Immature natural killer cell (primary cell): ENCODE data around the gene PIP4K2A. TPM values are rescaled to one million over a fixed set of nuclear protein-coding genes. Genes with fewer than 3 reads are reported as not detected.
"Not testable (repeated sequence)": the region's sequence is repeated elsewhere in the genome, so short reads cannot be mapped to it uniquely, and the experiment has no call there.

ENCODE experiments used
- DNase-seq, 3 donors: peaks; one replicate each; pipeline ENCODE4 v3.0.0; 2022; ENCODE audit warnings: mixed read lengths in 1 of 3
- H3K27ac Mint-ChIP-seq, 6 donors: one replicate each; pipeline ENCODE4 v1.8.0; 2020; ENCODE audit warnings: mixed read lengths in 6 of 6, mild to moderate bottlenecking in 5 of 6, inconsistent platforms in 4 of 6, moderate library complexity in 3 of 6
- H3K27me3 Mint-ChIP-seq, 3 donors: one replicate each; pipeline ENCODE4 v1.8.0; 2020 to 2021; ENCODE audit warnings: low read depth in 3 of 3, mild to moderate bottlenecking in 3 of 3, mixed read lengths in 3 of 3, moderate library complexity in 3 of 3, inconsistent platforms in 1 of 3
- H3K36me3 Mint-ChIP-seq, 3 donors: one replicate each; pipeline ENCODE4 v1.8.0; 2020; ENCODE audit warnings: mixed read lengths in 3 of 3, inconsistent platforms in 2 of 3, mild to moderate bottlenecking in 2 of 3
- H3K4me1 Mint-ChIP-seq, 2 donors: one replicate each; pipeline ENCODE4 v1.8.0; 2020; ENCODE audit warnings: inconsistent platforms in 2 of 2, mild to moderate bottlenecking in 2 of 2, mixed read lengths in 2 of 2, moderate library complexity in 1 of 2
- H3K4me3 Mint-ChIP-seq, 5 donors: one replicate each; pipeline ENCODE4 v1.8.0; 2020; ENCODE audit warnings: mild to moderate bottlenecking in 5 of 5, mixed read lengths in 5 of 5, inconsistent platforms in 3 of 5, moderate library complexity in 3 of 5
- H3K9me3 Mint-ChIP-seq, 6 donors: one replicate each; pipeline ENCODE4 v1.8.0; 2020; ENCODE audit warnings: mild to moderate bottlenecking in 6 of 6, mixed read lengths in 6 of 6, inconsistent platforms in 4 of 6, moderate library complexity in 3 of 6
- polyA plus RNA-seq, 3 donors: library from polyadenylated mRNA; unstranded; fragments of 300-500 nt; fragmentation: Illumina TruSeq; gene quantifications; one replicate each; pipeline ENCODE4 v1.2.3, GENCODE V29; 2021

The PIP4K2A gene
- polyA plus RNA-seq, 3 donors from 2014 or later: 62.9 to 138 (median 80.3) TPM

DNA sequence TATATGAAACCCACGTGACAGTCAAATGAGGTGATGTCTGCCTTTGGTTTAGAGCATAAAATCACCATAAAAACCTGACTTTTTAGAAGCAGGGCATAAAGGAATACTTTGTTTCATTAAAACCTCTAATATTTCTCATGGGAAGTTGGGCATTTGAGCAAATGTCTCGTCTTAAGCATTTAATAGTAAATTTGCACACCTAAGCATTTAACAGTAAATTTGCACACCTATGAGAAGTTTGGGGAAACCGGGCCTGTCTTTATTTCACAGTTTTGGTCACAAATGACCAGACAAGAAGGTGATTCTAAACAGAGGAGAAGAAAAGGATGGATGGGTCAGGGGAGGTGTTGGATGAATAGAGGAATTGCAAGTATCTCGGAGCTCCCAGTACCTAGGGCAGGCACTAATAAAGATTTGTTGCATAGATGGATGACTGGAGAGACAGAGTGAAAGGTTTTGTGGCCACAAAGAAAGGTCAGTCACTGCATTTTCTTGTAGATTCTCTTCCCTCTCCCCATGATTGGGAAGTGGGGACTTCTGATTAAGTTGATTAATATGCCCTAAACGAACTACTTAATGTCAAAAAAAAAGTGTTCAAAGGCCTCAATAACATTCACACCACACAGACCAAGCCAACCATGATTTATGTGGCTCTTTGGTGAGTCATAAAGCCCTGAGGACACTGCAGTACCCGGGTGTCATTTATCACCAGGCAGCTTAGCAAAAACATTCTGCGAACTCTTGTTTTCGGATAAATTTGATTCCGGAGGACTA lies 210.9 kb downstream of the PIP4K2A start:
- H3K27me3 Mint-ChIP-seq: peaks cover 3 to 11% (median 5%) of the 10 kb centered on the region in 3 donors
- H3K4me1 Mint-ChIP-seq: peaks cover 70 to 83% of the 10 kb centered on the region in 2 donors
- peak overlapping the region in 4 of 6 donors; percentile 0 to 73 (median 56) for H3K27ac Mint-ChIP-seq
- peaks cover 0 to under 1% (median 0%) of the 10 kb centered on the region in 6 donors for H3K9me3 Mint-ChIP-seq
- peak; percentile 55 to 66 (median 56) for DNase-seq
- H3K4me3 Mint-ChIP-seq: peak overlapping the region in 3 of 5 donors; percentile 1 to 53 (median 48)
- H3K36me3 Mint-ChIP-seq: no peaks in the 10 kb centered on the region

GRCh38 chr10:22501863-22502262 lies 212.5 kb downstream of the PIP4K2A start:
- Mint-ChIP-seq H3K36me3 (no peaks in the 10 kb centered on the region), H3K4me1 (peaks cover 59 to 73% of the 10 kb centered on the region in 2 donors), H3K27ac (peak overlapping the region in 2 of 6 donors; percentile 26 to 40), H3K9me3 (no peaks in the 10 kb centered on the region), H3K27me3 (peaks cover 4 to 11% (median 4%) of the 10 kb centered on the region in 3 donors), H3K4me3 (peak overlapping the region in 1 of 5 donors; percentile 29)
- DNase-seq: no peak

- H3K9me3 Mint-ChIP-seq: no peaks in the 10 kb centered on the region
- peaks cover 4 to 11% (median 4%) of the 10 kb centered on the region in 3 donors for H3K27me3 Mint-ChIP-seq
- H3K4me3 Mint-ChIP-seq: peak overlapping the region in 4 of 5 donors; percentile 2 to 41 (median 22)
- peaks cover 56 to 68% of the 10 kb centered on the region in 2 donors for H3K4me1 Mint-ChIP-seq
- peak overlapping the region in 2 of 6 donors; percentile 26 to 69 for H3K27ac Mint-ChIP-seq
- peak; percentile 26 to 42 (median 34) for DNase-seq
- no peaks in the 10 kb centered on the region for H3K36me3 Mint-ChIP-seq
These were observed 213.0 kb downstream of the PIP4K2A start for GRCh38 chr10:22501413-22501812.

DNA sequence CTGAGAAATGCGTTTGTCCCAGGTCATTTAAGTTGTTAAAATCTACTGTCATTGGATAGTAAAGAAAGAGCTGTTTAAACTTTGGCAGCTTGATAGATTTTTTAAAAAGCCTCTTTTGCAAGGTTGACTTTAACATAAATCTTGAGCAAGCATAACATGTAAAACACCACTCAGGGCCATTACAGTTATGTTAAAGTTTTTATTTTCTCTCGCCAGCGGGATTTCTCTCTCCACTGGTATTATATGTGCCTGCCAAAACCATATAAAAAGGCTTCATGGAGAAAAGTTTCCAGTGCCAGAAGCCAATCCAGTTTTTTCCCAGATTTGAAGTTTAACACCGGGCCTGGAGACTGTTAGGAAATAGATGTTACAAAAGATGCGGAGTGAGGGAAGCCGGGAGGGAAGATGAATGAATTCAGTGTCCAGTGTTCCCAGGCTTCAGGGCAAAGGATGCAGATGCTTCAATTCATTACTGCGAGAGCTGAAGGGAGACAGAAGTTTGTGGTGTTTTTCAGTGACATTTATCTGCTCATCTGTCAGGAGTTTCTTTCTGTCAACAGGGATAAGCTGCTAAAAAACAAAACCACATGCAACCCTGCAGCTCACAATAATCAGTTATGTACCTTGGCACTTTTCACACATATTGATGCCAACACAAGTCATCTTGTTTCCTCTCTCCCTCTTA lies 213.6 kb downstream of the PIP4K2A start:
- peaks cover 4 to 7% (median 4%) of the 10 kb centered on the region in 3 donors for H3K27me3 Mint-ChIP-seq
- H3K27ac Mint-ChIP-seq: peak overlapping the region in 4 of 6 donors; percentile 26 to 71 (median 55)

DNA sequence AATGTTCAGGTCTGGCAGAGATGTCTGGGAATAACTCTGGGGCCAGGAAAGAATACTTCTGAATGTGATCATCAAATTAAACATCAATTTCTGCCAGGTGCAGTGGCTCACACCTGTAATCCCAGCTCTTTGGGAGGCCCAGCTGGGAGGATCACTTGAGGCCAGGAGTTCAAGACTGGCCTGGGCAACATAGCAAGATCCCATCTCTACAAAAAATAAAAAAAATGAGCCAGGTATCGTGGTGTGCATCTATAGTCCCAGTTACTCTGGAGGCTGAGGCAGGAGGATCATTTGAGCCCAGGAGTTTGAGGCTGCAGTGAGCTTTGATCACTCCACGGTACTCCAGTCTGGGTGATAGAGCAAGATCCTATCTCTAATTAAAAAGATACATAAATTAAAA lies 214.4 kb downstream of the PIP4K2A start:
- H3K4me3 Mint-ChIP-seq, H3K36me3 Mint-ChIP-seq, H3K9me3 Mint-ChIP-seq, DNase-seq, H3K27me3 Mint-ChIP-seq: not testable (repeated sequence)
- H3K27ac Mint-ChIP-seq: peak overlapping the region in 1 of 6 donors; percentile 26
- peaks cover 41 to 54% of the 10 kb centered on the region in 2 donors for H3K4me1 Mint-ChIP-seq

More for the DNA sequence above, 213.6 kb downstream of the PIP4K2A start:
- peak in 1 of 3 donors; percentile 11 for DNase-seq
- peaks cover 49 to 62% of the 10 kb centered on the region in 2 donors for H3K4me1 Mint-ChIP-seq
- no peaks in the 10 kb centered on the region for H3K9me3 Mint-ChIP-seq
- H3K36me3 Mint-ChIP-seq: no peaks in the 10 kb centered on the region
- H3K4me3 Mint-ChIP-seq: peak overlapping the region in 4 of 5 donors; percentile 2 to 47 (median 41)

DNA sequence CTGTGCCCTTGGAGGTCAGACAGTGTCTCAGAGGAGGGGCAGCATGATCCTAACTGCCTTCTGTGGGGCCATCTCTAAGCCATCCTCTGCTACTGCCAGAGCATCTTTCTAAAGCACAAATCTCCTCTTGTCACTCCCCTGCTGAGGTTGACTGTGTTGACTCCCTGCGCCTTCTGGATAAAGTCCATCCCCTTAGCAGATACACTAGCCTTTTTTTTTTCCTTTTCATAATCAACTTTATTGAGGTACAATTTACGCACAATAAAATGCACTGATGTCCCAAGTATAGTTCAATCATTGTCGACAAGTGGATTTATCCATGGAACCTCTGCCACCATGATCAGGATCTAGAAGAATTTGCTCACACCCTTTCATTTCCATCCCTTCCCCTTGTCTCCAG lies 219.0 kb downstream of the PIP4K2A start:
- Mint-ChIP-seq H3K36me3 (no peaks in the 10 kb centered on the region), H3K4me3 (no peak overlapping the region), H3K27ac (no peak overlapping the region), H3K27me3 (peaks cover 4 to 8% (median 6%) of the 10 kb centered on the region in 3 donors), H3K9me3 (no peaks in the 10 kb centered on the region), H3K4me1 (peaks cover 26 to 36% of the 10 kb centered on the region in 2 donors)
- DNase-seq: no peak

DNA sequence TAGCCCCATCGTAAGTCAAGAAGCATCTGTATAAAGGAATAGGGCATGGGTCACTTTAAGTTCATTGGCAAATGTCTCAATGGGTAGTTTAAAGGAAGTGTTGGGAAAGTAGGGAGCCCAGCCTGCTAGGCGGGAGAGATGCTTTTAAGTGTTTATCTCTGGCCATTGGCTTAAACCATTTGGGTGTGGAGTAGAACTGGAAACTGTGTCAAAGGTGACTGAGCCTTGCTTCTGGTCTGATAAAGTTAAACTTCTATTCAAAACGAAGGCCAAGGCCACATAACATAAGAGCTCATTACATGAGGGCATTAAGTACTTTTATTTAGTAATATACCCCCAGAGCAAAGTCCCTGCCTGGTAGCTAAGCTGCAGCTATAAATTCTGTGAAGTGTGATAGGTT lies 220.4 kb downstream of the PIP4K2A start:
- DNase-seq: no peak
- Mint-ChIP-seq H3K36me3 (no peaks in the 10 kb centered on the region), H3K27ac (no peak overlapping the region)

GRCh38 chr10:22491931-22492615 lies 222.3 kb downstream of the PIP4K2A start:
- peak; percentile 62 to 69 (median 64) for DNase-seq
- Mint-ChIP-seq H3K27ac (peak overlapping the region in 2 of 6 donors; percentile 7 to 68), H3K4me3 (peak overlapping the region; percentile 9 to 86 (median 23))

More for the DNA sequence above, 220.4 kb downstream of the PIP4K2A start:
- H3K4me1 Mint-ChIP-seq: peaks cover 22 to 29% of the 10 kb centered on the region in 2 donors
- no peak overlapping the region for H3K4me3 Mint-ChIP-seq
- no peaks in the 10 kb centered on the region for H3K9me3 Mint-ChIP-seq
- peaks cover 4 to 6% (median 4%) of the 10 kb centered on the region in 3 donors for H3K27me3 Mint-ChIP-seq

GRCh38 chr10:22491480-22491879 lies 222.9 kb downstream of the PIP4K2A start:
- H3K4me3 Mint-ChIP-seq: peak overlapping the region; percentile 23 to 86 (median 67)
- H3K27ac Mint-ChIP-seq: peak overlapping the region in 3 of 6 donors; percentile 8 to 68 (median 57)
- no peaks in the 10 kb centered on the region for H3K36me3 Mint-ChIP-seq
- peaks cover 6 to 8% (median 6%) of the 10 kb centered on the region in 3 donors for H3K27me3 Mint-ChIP-seq
- H3K9me3 Mint-ChIP-seq: no peaks in the 10 kb centered on the region
- peaks cover 25 to 35% of the 10 kb centered on the region in 2 donors for H3K4me1 Mint-ChIP-seq
- no peak for DNase-seq

More at GRCh38 chr10:22491931-22492615, 222.3 kb downstream of the PIP4K2A start:
- H3K4me1 Mint-ChIP-seq: peaks cover 26 to 35% of the 10 kb centered on the region in 2 donors
- no peaks in the 10 kb centered on the region for H3K9me3 Mint-ChIP-seq
- peaks cover 4 to 6% (median 6%) of the 10 kb centered on the region in 3 donors for H3K27me3 Mint-ChIP-seq
- no peaks in the 10 kb centered on the region for H3K36me3 Mint-ChIP-seq

DNA sequence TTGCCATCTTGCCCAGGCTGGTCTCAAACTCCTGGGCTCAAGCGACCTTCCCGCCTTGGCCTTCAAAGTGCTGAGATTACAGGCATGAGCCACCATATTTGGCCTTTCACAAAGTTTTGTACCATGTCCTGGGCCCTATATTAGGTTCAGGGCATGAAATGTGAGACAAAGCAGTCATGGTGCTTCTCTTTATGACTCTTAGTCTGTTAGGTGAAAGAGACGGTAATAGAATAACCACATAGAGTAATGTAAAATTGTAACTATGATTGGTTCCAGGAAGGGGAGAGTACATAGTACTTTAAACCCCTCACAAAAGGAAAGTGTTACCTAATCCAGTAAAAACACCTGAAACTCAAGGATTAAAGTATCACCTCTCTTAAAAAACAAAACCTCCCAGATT lies 224.4 kb downstream of the PIP4K2A start:
- H3K4me3 Mint-ChIP-seq: no peak overlapping the region
- H3K9me3 Mint-ChIP-seq: no peaks in the 10 kb centered on the region
- peaks cover 1 to 6% (median 6%) of the 10 kb centered on the region in 3 donors for H3K27me3 Mint-ChIP-seq
- H3K27ac Mint-ChIP-seq: no peak overlapping the region
- peaks cover 25 to 35% of the 10 kb centered on the region in 2 donors for H3K4me1 Mint-ChIP-seq
- DNase-seq: no peak
- H3K36me3 Mint-ChIP-seq: no peaks in the 10 kb centered on the region

DNA sequence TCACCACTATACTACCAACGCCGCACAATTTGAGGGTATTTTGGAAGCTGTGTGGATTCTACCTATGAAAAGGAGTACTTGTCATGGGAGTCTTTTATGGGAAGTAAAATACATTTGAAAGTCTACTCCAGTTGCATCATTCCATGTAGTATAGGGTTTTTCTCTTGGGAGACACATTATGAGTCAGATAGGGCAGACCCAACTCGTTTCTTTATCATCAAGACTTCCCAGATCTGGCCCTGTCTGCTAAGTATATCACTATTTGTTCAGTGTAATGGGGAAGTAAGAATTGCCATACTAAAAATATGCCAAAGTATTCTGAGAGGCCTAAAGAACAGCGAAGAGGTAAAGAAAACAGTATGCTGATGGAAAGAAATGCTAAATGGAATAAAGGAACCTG lies 224.9 kb downstream of the PIP4K2A start:
- no peaks in the 10 kb centered on the region for H3K9me3 Mint-ChIP-seq
- no peak overlapping the region for H3K4me3 Mint-ChIP-seq
- peaks cover 25 to 35% of the 10 kb centered on the region in 2 donors for H3K4me1 Mint-ChIP-seq
- H3K27ac Mint-ChIP-seq: no peak overlapping the region
- no peaks in the 10 kb centered on the region for H3K36me3 Mint-ChIP-seq
- H3K27me3 Mint-ChIP-seq: peaks cover 1 to 6% (median 6%) of the 10 kb centered on the region in 3 donors
- DNase-seq: no peak

DNA sequence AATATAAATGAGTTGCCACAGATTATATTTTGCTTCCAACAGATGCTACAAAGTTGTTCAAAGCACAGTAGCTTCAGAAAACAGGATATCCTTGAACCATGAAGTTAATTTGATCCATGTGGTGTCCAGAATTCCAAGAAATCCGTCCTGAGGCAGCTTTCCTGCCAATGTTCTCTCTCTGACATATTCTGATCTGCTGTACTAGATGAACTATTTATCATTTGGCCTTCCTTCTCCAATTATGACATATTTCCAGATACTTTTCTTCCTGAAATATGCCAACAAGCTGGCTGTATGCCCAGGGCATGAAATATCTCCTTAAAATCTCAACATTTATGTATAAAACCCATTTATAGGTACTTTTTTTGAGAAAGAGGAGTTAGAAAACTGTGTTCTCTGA lies 227.9 kb downstream of the PIP4K2A start:
- no peak overlapping the region for H3K27ac Mint-ChIP-seq
- H3K36me3 Mint-ChIP-seq: no peaks in the 10 kb centered on the region
- peaks cover 0 to 11% (median 6%) of the 10 kb centered on the region in 3 donors for H3K27me3 Mint-ChIP-seq
- no peak overlapping the region for H3K4me3 Mint-ChIP-seq
- H3K4me1 Mint-ChIP-seq: peaks cover 19 to 29% of the 10 kb centered on the region in 2 donors
- DNase-seq: no peak
- H3K9me3 Mint-ChIP-seq: no peaks in the 10 kb centered on the region
